ENCODE measurements around the gene HJURP.

- TF ChIP-seq, protein P1, sequence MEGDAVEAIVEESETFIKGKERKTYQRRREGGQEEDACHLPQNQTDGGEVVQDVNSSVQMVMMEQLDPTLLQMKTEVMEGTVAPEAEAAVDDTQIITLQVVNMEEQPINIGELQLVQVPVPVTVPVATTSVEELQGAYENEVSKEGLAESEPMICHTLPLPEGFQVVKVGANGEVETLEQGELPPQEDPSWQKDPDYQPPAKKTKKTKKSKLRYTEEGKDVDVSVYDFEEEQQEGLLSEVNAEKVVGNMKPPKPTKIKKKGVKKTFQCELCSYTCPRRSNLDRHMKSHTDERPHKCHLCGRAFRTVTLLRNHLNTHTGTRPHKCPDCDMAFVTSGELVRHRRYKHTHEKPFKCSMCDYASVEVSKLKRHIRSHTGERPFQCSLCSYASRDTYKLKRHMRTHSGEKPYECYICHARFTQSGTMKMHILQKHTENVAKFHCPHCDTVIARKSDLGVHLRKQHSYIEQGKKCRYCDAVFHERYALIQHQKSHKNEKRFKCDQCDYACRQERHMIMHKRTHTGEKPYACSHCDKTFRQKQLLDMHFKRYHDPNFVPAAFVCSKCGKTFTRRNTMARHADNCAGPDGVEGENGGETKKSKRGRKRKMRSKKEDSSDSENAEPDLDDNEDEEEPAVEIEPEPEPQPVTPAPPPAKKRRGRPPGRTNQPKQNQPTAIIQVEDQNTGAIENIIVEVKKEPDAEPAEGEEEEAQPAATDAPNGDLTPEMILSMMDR (conservative IDR thresholded peaks at IDR 0.05), result no peak
- no peak for TF ChIP-seq ZFX (IDR thresholded peaks at IDR 0.05)
These were observed 18.0 kb downstream of the HJURP start for GRCh38 chr2:233836359-233836758.
